Ovary (tissue), 9 donors: Measurements from ENCODE around the gene ZNF280D. TPM values are rescaled to one million over a fixed set of nuclear protein-coding genes. Genes with fewer than 3 reads are reported as not detected.

ENCODE experiments used
- DNase-seq, 5 donors: peaks; one replicate each; pipeline ENCODE4 v3.0.0-alpha.2; 2019 to 2020
- H3K27ac ChIP-seq, 2 donors: fragments of 200-600 bp; one replicate each; pipeline versions ENCODE4 v1.5.1 to v1.8.0; 2019 to 2022
- H3K27me3 ChIP-seq: fragments of 200-600 bp; one replicate; pipeline ENCODE4 v1.8.0; 2022
- H3K36me3 ChIP-seq: fragments of 200-600 bp; sonication (generic); one replicate; pipeline ENCODE4 v1.5.1; 2019
- H3K4me1 ChIP-seq: one replicate; pipeline ENCODE4 v1.8.1; 2013; ENCODE audit warnings: mild to moderate bottlenecking, moderate library complexity; ENCODE audit not compliant: insufficient read depth
- H3K4me3 ChIP-seq: fragments of 200-600 bp; sonication (generic); one replicate; pipeline ENCODE4 v1.5.1; 2017
- H3K9me3 ChIP-seq, 2 donors: fragments of 200-600 bp in 1 of 2; sonication (generic) in 1 of 2; one replicate each; pipeline versions ENCODE4 v1.5.1 to v1.8.1; 2013 to 2019; ENCODE audit warnings: mild to moderate bottlenecking in 1 of 2, moderate library complexity in 1 of 2
- CTCF ChIP-seq, 3 donors: fragments of 450-650 bp in 2 of 3; fragments of 200-600 bp in 1 of 3; IDR thresholded peaks; one replicate each; pipeline versions ENCODE4 v1.5.1 to v1.8.0; 2016 to 2022; ENCODE audit warnings: antibody characterized with exemption in 3 of 3, mild to moderate bottlenecking in 1 of 3
- EP300 ChIP-seq: sonication (generic); formaldehyde crosslinking; IDR thresholded peaks from one replicate; pipeline ENCODE4 v1.6.1; 2017; ENCODE audit warnings: antibody characterized with exemption
- POLR2A ChIP-seq: fragments of 450-650 bp; IDR thresholded peaks from one replicate; pipeline ENCODE4 v1.6.1; 2017; ENCODE audit warnings: antibody characterized with exemption, mild to moderate bottlenecking, moderate library complexity
- WGBS, 3 donors: extraction: QIAGEN DNeasy Blood & Tissue Kit in 1 of 3; methylation state at CpG; one replicate each; pipeline versions ENCODE4 v1.1.5 to v1.1.7; 2013 to 2017; 5-methylcytosine and 5-hydroxymethylcytosine counted together
- intact Hi-C, 4 donors: fragments of 100-400 bp; cut with DNase I; formaldehyde crosslinking; loops; one replicate each; pipeline versions ENCODE4 v1.11.0 to v1.15.1; 2022 to 2023
- polyA plus RNA-seq, 2 donors: library from polyadenylated mRNA; stranded (reverse); fragments of 200-250 nt in 1 of 2; fragments of 350-450 nt in 1 of 2; fragmentation: Illumina TruSeq in 1 of 2; extraction: RNeasy Lipid Tissue Mini Kit (QIAGEN cat#74804) in 1 of 2; gene quantifications; one replicate each; pipeline ENCODE4 v1.2.3, GENCODE V29; 2013 to 2014
- total RNA-seq, 7 donors: library from RNA; depleted of rRNA in 2 of 7; stranded (reverse); fragments of >200 nt in 2 of 7; fragmentation: NEBNext Ultra II Directional in 3 of 7; extraction: Animal tissue kit (Norgen Biotek cat#: 25700) in 3 of 7; gene quantifications; one replicate each; pipeline versions ENCODE4 v1.1.0 to v1.2.4, GENCODE V29; 2016 to 2023
- donor health status: DM: no; HTN: no; CAD: no; lungs with moderate emphysema.
- donor health status: DM: no; HTN: no; CAD: no.
- donor health status: Bipolar disorder and iron deficiency.
- donor health status: DM: yes; HTN: yes; CAD: no.
- donor health status: DM: no; HTN: no; CAD: no.
- donor health status: DM: yes; HTN: yes; CAD: no.

Gene ZNF280D
- total and polyA plus RNA-seq, 9 donors, result 27.3 to 66.0 (median 50.4) TPM

DNA sequence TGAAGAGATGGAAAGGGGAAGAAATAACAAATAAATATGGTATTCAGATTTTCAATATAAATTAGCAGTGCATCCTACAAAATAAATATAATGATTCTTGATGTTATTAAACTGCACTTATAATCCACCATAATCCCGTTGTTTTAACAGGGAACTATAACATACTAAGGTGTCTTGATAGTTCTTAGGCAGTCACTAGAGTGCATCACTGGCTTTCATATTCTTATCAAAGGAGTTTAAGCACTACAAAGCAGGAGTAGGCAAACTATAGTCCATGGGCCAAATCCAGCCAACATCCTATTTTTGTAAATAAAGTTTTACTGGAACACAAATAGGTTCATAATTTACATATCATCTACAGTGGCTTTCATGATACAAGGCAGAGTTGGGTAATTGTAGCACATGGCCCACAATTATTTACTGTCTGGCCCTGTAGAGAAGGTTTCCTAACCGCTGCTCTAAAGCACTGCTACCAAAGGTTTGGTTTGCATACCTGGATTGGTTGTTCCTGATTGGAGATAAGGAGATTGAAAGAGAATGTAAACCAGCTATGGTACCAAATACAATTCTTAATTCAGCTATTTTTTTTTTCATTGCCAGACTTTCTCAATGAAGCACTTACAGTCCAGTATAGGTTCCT is 104.3 kb downstream of the ZNF280D start:
- intact Hi-C loops, result no loop called here
- TF ChIP-seq POLR2A (no peak), EP300 (no peak), CTCF (IDR thresholded peaks at IDR 0.05) (no peak)
- WGBS, 3 donors, result 89 to 93% (median 90%) methylated on average over 2 of the region's 2 CpGs
- no peak for DNase-seq
- H3K9me3 ChIP-seq, result no peaks in the 10 kb centered on the region
- no peaks in the 10 kb centered on the region for H3K4me1 ChIP-seq
- no peaks in the 10 kb centered on the region for H3K27me3 ChIP-seq
- H3K27ac ChIP-seq, result no peak overlapping the region
- no peaks in the 10 kb centered on the region for H3K36me3 ChIP-seq
- H3K4me3 ChIP-seq, result no peak overlapping the region

- H3K27me3 ChIP-seq, result no peaks in the 10 kb centered on the region
- 28 to 41% (median 34%) methylated on average over 2 of the region's 2 CpGs for WGBS, 3 donors
- H3K4me3 ChIP-seq, result no peak overlapping the region
- no peaks in the 10 kb centered on the region for H3K36me3 ChIP-seq
- intact Hi-C loops, result no loop called here
- H3K4me1 ChIP-seq, result no peaks in the 10 kb centered on the region
- H3K9me3 ChIP-seq, result no peaks in the 10 kb centered on the region
- TF ChIP-seq CTCF (IDR thresholded peaks at IDR 0.05) (no peak), EP300 (no peak), POLR2A (no peak)
- DNase-seq, result no peak
- no peak overlapping the region for H3K27ac ChIP-seq
These were observed 113.4 kb downstream of the ZNF280D start for GRCh38 chr15:56619887-56620286.

DNA sequence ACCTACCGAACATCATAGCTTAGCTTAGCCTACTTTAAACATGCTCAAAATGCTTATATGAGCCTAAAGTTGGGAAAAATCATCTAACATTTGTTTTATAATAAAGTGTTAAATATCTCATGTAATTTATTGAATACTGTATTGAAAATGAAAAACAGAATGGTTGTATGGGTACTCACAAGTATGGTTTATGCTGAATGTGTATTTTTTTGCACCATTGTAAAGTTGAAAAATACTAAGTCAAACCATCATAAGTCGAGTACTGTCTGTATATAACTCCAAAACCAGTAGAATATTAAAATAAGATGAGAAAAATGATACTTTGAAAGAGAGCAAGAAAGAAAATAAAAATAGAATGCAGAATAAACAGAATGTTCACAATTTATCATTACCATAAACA is 115.7 kb downstream of the ZNF280D start:
- TF ChIP-seq EP300 (no peak), POLR2A (no peak), CTCF (IDR thresholded peaks at IDR 0.05) (no peak)
- Histone ChIP-seq H3K4me1 (no peaks in the 10 kb centered on the region), H3K9me3 (no peaks in the 10 kb centered on the region), H3K27me3 (no peaks in the 10 kb centered on the region), H3K36me3 (no peaks in the 10 kb centered on the region), H3K27ac (no peak overlapping the region), H3K4me3 (no peak overlapping the region)
- WGBS, 3 donors, result 92 to 97% (median 93%) methylated on average over 2 of the region's 2 CpGs
- intact Hi-C loops, result no loop called here
- no peak for DNase-seq

DNA sequence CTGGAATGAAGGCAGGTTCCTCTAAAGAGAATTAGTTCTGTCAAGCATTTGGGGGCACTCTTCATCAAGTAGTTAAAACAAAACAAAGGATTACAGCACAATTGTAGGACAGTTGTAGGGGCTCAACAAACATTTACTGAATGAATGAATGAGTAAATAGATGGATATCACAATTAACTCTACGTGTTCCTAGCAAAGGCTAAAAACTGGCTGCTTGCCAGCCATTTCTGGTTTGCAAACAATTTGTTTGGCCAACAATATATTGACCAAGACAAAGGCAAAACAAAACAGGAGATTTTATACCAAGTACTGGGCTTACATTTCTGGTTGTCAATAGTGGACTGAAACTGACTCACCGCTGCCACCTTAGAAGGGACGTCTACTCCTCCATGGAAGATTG is 116.8 kb downstream of the ZNF280D start:
- TF ChIP-seq EP300 (no peak), POLR2A (no peak), CTCF (IDR thresholded peaks at IDR 0.05) (no peak)
- peak in 1 of 5 donors; percentile 17 for DNase-seq
- H3K27ac ChIP-seq, result no peak overlapping the region
- intact Hi-C loops, result no loop called here
- no peaks in the 10 kb centered on the region for H3K9me3 ChIP-seq
- H3K36me3 ChIP-seq, result no peaks in the 10 kb centered on the region
- 82 to 90% (median 88%) methylated on average over 3 of the region's 3 CpGs for WGBS, 3 donors
- H3K4me1 ChIP-seq, result no peaks in the 10 kb centered on the region
- H3K4me3 ChIP-seq, result no peak overlapping the region
- no peaks in the 10 kb centered on the region for H3K27me3 ChIP-seq
